RWPE1 (cell line): ENCODE data around the gene HES2.
"Not testable (repeated sequence)": the region's sequence is repeated elsewhere in the genome, so short reads cannot be mapped to it uniquely, and the experiment has no call there.

ENCODE experiments used
- CTCF ChIA-PET: fragments of 350-600 bp; sonication (Branson Sonifier 250); formaldehyde crosslinking; extraction: SDS; loops from one replicate; lab custom pipeline; 2021; lab: Yijun Ruan, JAX
- POLR2A ChIA-PET: fragments of 400-600 bp; formaldehyde crosslinking; extraction: SDS; loops from one replicate; lab custom pipeline; 2020; ENCODE audit warnings: antibody characterized with exemption; ENCODE audit not compliant: low non-redundant PET; lab: Yijun Ruan, JAX
- DNase-seq: peaks from one replicate; pipeline ENCODE4 v3.0.0; 2012; ENCODE audit warnings: low spot score
- H3K27ac ChIP-seq: fragments of 450-650 bp; 2 replicates; pipeline ENCODE4 v1.5.1; 2017
- CTCF ChIP-seq: fragments of 450-650 bp; conservative IDR thresholded peaks from 2 replicates; pipeline ENCODE4 v1.5.1; 2017; ENCODE audit warnings: low read depth, mild to moderate bottlenecking

Gene HES2

GRCh38 chr1:6443339-6444115 is 23.8 kb upstream of the HES2 start:
- no peak for TF ChIP-seq CTCF
- POLR2A ChIA-PET: interaction anchor here (0.6 to 0.7 kb wide), 2 partner anchors 47 to 384 kb away, joined by 5 to 6 read pairs; no protein-coding TSS in a partner anchor
- CTCF ChIA-PET: interaction anchor here (0.6 to 1.2 kb wide), 2 partner anchors 196 to 781 kb away, joined by 4 to 5 read pairs; no protein-coding TSS in a partner anchor
- H3K27ac ChIP-seq: no peak overlapping the region
- DNase-seq: no peak

GRCh38 chr1:6441586-6441985 is 21.9 kb upstream of the HES2 start:
- ChIA-PET CTCF (interaction anchor here (5.5 kb wide), 1 partner anchor 21 kb away, joined by 85 read pairs; the partner anchor contains the start of gene HES2), POLR2A (no interaction called here)
- H3K27ac ChIP-seq: no peak overlapping the region
- TF ChIP-seq CTCF: no peak
- DNase-seq: no peak

- 0 out of 2 replicates have a peak overlapping the region, but pooled peaks have one; percentile 58 for H3K27ac ChIP-seq
- peak; percentile 79 for DNase-seq
- POLR2A ChIA-PET: no interaction called here
- CTCF ChIA-PET: interaction anchor here (0.5 to 5.5 kb wide), 4 partner anchors 20 to 399 kb away, joined by 4 to 85 read pairs (median 7); partner anchors contain the start of gene HES2
- peak; percentile 44 for TF ChIP-seq CTCF
These were observed 20.7 kb upstream of the HES2 start for GRCh38 chr1:6440198-6441126.

DNA sequence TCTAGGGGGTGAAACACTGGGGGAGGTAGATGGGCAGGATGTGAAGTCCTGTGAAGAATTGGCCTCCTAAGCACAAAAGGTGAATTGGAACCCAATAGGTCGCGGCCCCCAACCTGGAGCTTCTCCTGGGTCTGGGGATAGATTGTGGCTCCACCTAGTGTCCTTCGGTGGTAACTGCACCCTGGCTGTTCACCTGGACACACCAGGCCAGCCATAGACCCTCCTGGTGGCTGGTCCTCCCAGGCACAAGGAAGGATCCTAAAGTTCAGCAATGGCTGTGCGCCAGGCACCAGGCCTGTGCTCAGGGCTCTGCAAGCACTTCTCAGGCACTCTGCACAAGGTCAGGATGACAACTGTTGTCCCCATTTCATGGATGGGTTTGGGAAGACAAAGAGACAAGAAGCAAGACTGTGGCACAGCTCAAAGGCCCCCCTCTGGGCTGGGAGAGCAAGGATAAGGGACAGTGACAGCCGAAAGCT is 18.4 kb upstream of the HES2 start:
- TF ChIP-seq CTCF: peak; percentile 93
- peak; percentile 68 for DNase-seq
- POLR2A ChIA-PET: no interaction called here
- H3K27ac ChIP-seq: peak overlapping the region; percentile 58
- CTCF ChIA-PET: interaction anchor here (0.5 to 5.5 kb wide), 19 partner anchors 9 to 193 kb away, joined by 3 to 85 read pairs (median 5); partner anchors contain the start of gene HES2

GRCh38 chr1:6437012-6437700 is 17.4 kb upstream of the HES2 start:
- POLR2A ChIA-PET, H3K27ac ChIP-seq, DNase-seq: not testable (repeated sequence)
- CTCF ChIA-PET: interaction anchor here (0.5 to 5.5 kb wide), 19 partner anchors 8 to 358 kb away, joined by 3 to 85 read pairs (median 5); partner anchors contain the start of gene HES2

DNA sequence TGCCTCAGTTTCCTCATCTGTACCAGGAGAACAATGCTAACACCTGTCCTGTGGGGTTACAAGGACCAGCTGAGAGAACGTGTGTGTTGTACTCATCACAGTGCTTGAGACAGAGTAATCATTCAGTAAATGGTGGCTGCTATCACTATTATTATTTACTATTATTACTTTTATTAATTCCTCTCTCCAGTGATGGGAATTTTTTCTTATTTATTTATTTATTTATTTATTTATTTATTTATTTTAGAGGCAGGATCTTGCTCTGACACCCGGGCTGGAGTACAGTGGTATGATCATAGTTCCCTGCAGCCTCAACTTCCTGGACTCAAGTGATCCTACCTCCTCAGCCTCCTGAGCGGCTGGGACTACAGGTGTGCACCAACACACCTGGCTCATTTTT is 16.6 kb upstream of the HES2 start:
- POLR2A ChIA-PET, DNase-seq, H3K27ac ChIP-seq: not testable (repeated sequence)
- CTCF ChIA-PET: interaction anchor here (0.8 to 5.5 kb wide), 2 partner anchors 13 to 15 kb away, joined by 3 to 85 read pairs; partner anchors contain the start of gene HES2
